IMR-90 (cell line): ENCODE data around the gene CEP63. TPM values are rescaled to one million over a fixed set of nuclear protein-coding genes. Genes with fewer than 3 reads are reported as not detected.

Experiments
- ATAC-seq: fragments of 200-7000 bp; cut with Tn5 transposase; 2 replicates; pipeline ENCODE4 v1.9.1; 2020; ENCODE audit warnings: low read depth, mild to moderate bottlenecking, moderate library complexity
- BruUV-seq: library from RNA; stranded (reverse); fragments of 400-500 nt; replicated peaks from 2 replicates; lab custom pipeline; 2021; lab: Mats Ljungman, UMichigan
- CTCF ChIA-PET: fragments of 300-600 bp; formaldehyde crosslinking; extraction: SDS; loops from one replicate; lab custom pipeline; 2021; ENCODE audit warnings: antibody characterized with exemption; lab: Yijun Ruan, JAX
- POLR2A ChIA-PET: fragments of 300-600 bp; sonication (Branson Sonifier 250); formaldehyde crosslinking; loops from one replicate; lab custom pipeline; 2022; ENCODE audit warnings: antibody characterized with exemption; ENCODE audit not compliant: unreplicated experiment; lab: Charles Lee
- DNase-seq: peaks from one replicate; pipeline ENCODE4 v3.0.0; 2013
- H2AFZ ChIP-seq: replicated peaks from 2 replicates; pipeline ENCODE3; 2013; ENCODE audit warnings: low read length, mild to moderate bottlenecking; ENCODE audit not compliant: poor library complexity
- H2AK5ac ChIP-seq: 2 replicates; pipeline ENCODE4 v1.6.1; 2013; ENCODE audit warnings: low read depth, low read length, inconsistent platforms
- H2AK9ac ChIP-seq: replicated peaks from 2 replicates; pipeline ENCODE3; 2013; ENCODE audit warnings: mild to moderate bottlenecking, low read depth, low read length, moderate library complexity; ENCODE audit not compliant: poor library complexity
- H2BK120ac ChIP-seq: 2 replicates; pipeline ENCODE4 v1.6.1; 2013; ENCODE audit warnings: low read depth, low read length, inconsistent platforms
- H2BK15ac ChIP-seq: 3 replicates; pipeline ENCODE4 v1.6.1; 2013; ENCODE audit warnings: low read depth, low read length, inconsistent platforms
- H2BK20ac ChIP-seq: 2 replicates; pipeline ENCODE4 v1.6.1; 2013; ENCODE audit warnings: low read depth, mild to moderate bottlenecking, inconsistent platforms, low read length, moderate library complexity
- H2BK5ac ChIP-seq: 2 replicates; pipeline ENCODE4 v1.6.1; 2013; ENCODE audit warnings: mild to moderate bottlenecking, low read depth, low read length, inconsistent platforms; ENCODE audit not compliant: poor library complexity, severe bottlenecking
- H3K14ac ChIP-seq: replicated peaks from 2 replicates; pipeline ENCODE4 v1.6.1; 2013; ENCODE audit warnings: low read depth, low read length, inconsistent platforms
- H3K18ac ChIP-seq: 2 replicates; pipeline ENCODE4 v1.6.1; 2013; ENCODE audit warnings: low read depth, low read length, control low read depth
- H3K23ac ChIP-seq: 2 replicates; pipeline ENCODE4 v1.6.1; 2013; ENCODE audit warnings: low read depth, low read length, inconsistent platforms
- H3K27ac ChIP-seq: 2 replicates; pipeline ENCODE4 v1.5.1; 2013; ENCODE audit warnings: mild to moderate bottlenecking, control low read depth, low read length; ENCODE audit not compliant: insufficient read depth
- H3K27me3 ChIP-seq: 2 replicates; pipeline ENCODE4 v1.6.1; 2013; ENCODE audit warnings: low read length; ENCODE audit not compliant: control insufficient read depth, insufficient read depth
- H3K36me3 ChIP-seq: 2 replicates; pipeline ENCODE4 v1.6.1; 2013; ENCODE audit warnings: low read length, mixed read lengths; ENCODE audit not compliant: control insufficient read depth, insufficient read depth
- H3K4ac ChIP-seq: 2 replicates; pipeline ENCODE4 v1.6.1; 2013; ENCODE audit warnings: low read depth, low read length, inconsistent platforms
- H3K4me1 ChIP-seq: 2 replicates; pipeline ENCODE4 v1.6.1; 2013; ENCODE audit warnings: low read length, mixed read lengths; ENCODE audit not compliant: control insufficient read depth, insufficient read depth
- H3K4me2 ChIP-seq: 2 replicates; pipeline ENCODE4 v1.6.1; 2013; ENCODE audit warnings: low read depth, mild to moderate bottlenecking, control low read depth, low read length, moderate library complexity
- H3K4me3 ChIP-seq: 2 replicates; pipeline ENCODE4 v1.5.1; 2013; ENCODE audit warnings: low read depth, mild to moderate bottlenecking, control low read depth, low read length, moderate library complexity; ENCODE audit not compliant: insufficient read depth
- H3K56ac ChIP-seq: 2 replicates; pipeline ENCODE4 v1.6.1; 2013; ENCODE audit warnings: low read length, inconsistent platforms; ENCODE audit not compliant: insufficient read depth; ENCODE audit errors: extremely low read depth
- H3K79me1 ChIP-seq, 2 experiments: 2 replicates each; pipeline ENCODE4 v1.6.1; 2013; ENCODE audit warnings: low read length in 2 of 2, inconsistent platforms in 1 of 2, low read depth in 1 of 2
- H3K9ac ChIP-seq: 2 replicates; pipeline ENCODE4 v1.6.1; 2013; ENCODE audit warnings: low read depth, low read length, control low read depth
- H3K9me1 ChIP-seq: 2 replicates; pipeline ENCODE4 v1.6.1; 2013; ENCODE audit warnings: low read length, inconsistent platforms; ENCODE audit not compliant: insufficient read depth
- H3K9me3 ChIP-seq: 2 replicates; pipeline ENCODE4 v1.6.1; 2013; ENCODE audit warnings: low read length; ENCODE audit not compliant: control insufficient read depth, insufficient read depth
- H4K20me1 ChIP-seq: 2 replicates; pipeline ENCODE4 v1.6.1; 2013; ENCODE audit warnings: low read length, inconsistent platforms; ENCODE audit not compliant: insufficient read depth
- H4K5ac ChIP-seq: 2 replicates; pipeline ENCODE4 v1.6.1; 2013; ENCODE audit warnings: mild to moderate bottlenecking, low read depth, low read length, control low read depth
- H4K8ac ChIP-seq, 2 experiments: 2 replicates each; pipeline ENCODE4 v1.6.1; 2013; ENCODE audit warnings: low read depth in 2 of 2, low read length in 2 of 2, control low read depth in 1 of 2, inconsistent platforms in 1 of 2
- H4K91ac ChIP-seq: 2 replicates; pipeline ENCODE4 v1.6.1; 2013; ENCODE audit warnings: low read depth, low read length, inconsistent platforms; ENCODE audit not compliant: insufficient read depth
- BHLHE40 ChIP-seq: fragments of 150-350 bp; IDR thresholded peaks from 2 replicates; pipeline ENCODE4 v1.6.1; 2016; ENCODE audit warnings: mild to moderate bottlenecking, low read depth, low read length
- FOS ChIP-seq: fragments of 150-350 bp; IDR thresholded peaks from 2 replicates; pipeline ENCODE4 v1.6.1; 2016; ENCODE audit warnings: low read depth, low read length
- POLR2A ChIP-seq: IDR thresholded peaks from 2 replicates; pipeline ENCODE4 v1.6.1; 2012; ENCODE audit warnings: mild to moderate bottlenecking, low read depth, low read length
- RCOR1 ChIP-seq: IDR thresholded peaks from 2 replicates; pipeline ENCODE4 v1.6.1; 2012; ENCODE audit warnings: mild to moderate bottlenecking, low read length, improper control_type of control experiment; ENCODE audit not compliant: insufficient replicate concordance
- WGBS, 2 experiments: methylation state at CpG; one replicate each; pipeline versions ENCODE4 v1.1.5 to v1.1.7; 2013; ENCODE audit warnings: missing lambda C conversion rate in 2 of 2; ENCODE audit not compliant: insufficient read length in 1 of 2; ENCODE audit errors: extremely low coverage in 2 of 2; 5-methylcytosine and 5-hydroxymethylcytosine counted together
- dilution Hi-C: fragments of 300-500 bp; cut with HindIII; formaldehyde crosslinking; loops from one replicate; pipeline ENCODE4 v1.14.3; 2018; ENCODE audit warnings: low sequenced_read_pairs; ENCODE audit not compliant: unreplicated experiment
- in situ Hi-C: fragments of 300-500 bp; cut with MboI; formaldehyde crosslinking; loops from 3 replicates; pipeline ENCODE4 v1.14.3; 2019; ENCODE audit warnings: low sequenced_read_pairs, inconsistent platforms, mixed read lengths
- intact Hi-C: fragments of 100-400 bp; cut with micrococcal nuclease; formaldehyde crosslinking; loops from 2 replicates; pipeline ENCODE4 v1.10.0; 2022
- polyA plus RNA-seq, 3 experiments: library from polyadenylated mRNA; depleted of rRNA; stranded (reverse); fragments of >200 nt; gene quantifications; 2 replicates each; pipeline ENCODE4 v1.2.3, GENCODE V29; 2012; ENCODE audit warnings: low replicate concordance in 1 of 3
- total RNA-seq: library from RNA; depleted of rRNA; stranded (reverse); fragments of >200 nt; gene quantifications from 2 replicates; pipeline ENCODE4 v1.2.3, GENCODE V29; 2012

Gene CEP63
- total and polyA plus RNA-seq, 2 of the 4 experiments (the other 2 are of a cell fraction) = 6.5 to 9.1 TPM

- Histone ChIP-seq H3K9me1 (peaks cover 29% of the 10 kb centered on the region), H2AFZ (peak overlapping the region; percentile 76), H3K56ac (peak overlapping the region; percentile 40), H3K9ac (no peak overlapping the region), H3K4me3 (no peak overlapping the region), H3K36me3 (0 out of 2 replicates have a peak, but pooled peaks cover under 1% of the 10 kb centered on the region), H3K4me2 (peak overlapping the region; percentile 13; the same call in 1 of the 2 replicates), H4K8ac (peak overlapping the region; percentile 10 to 92), H2AK9ac (peak overlapping the region; percentile 95), H3K79me1 (peaks cover 9 to 56% of the 10 kb centered on the region in 2 experiments), H3K27me3 (no peaks in the 10 kb centered on the region), H3K18ac (peak overlapping the region; percentile 55), H4K91ac (peak overlapping the region; percentile 93), H2AK5ac (peak overlapping the region; percentile 96), H3K4ac (peak overlapping the region; percentile 97), H2BK5ac (peak overlapping the region; percentile 93), H2BK20ac (peak overlapping the region; percentile 89), H2BK15ac (peak overlapping the region; percentile 92; the same call in 2 of the 3 replicates), H3K14ac (peak overlapping the region; percentile 88), H2BK120ac (peak overlapping the region; percentile 96), H4K5ac (peak overlapping the region; percentile 37), H4K20me1 (no peaks in the 10 kb centered on the region), H3K4me1 (peaks cover 23% of the 10 kb centered on the region), H3K23ac (peak overlapping the region; percentile 84), H3K9me3 (no peaks in the 10 kb centered on the region), H3K27ac (peak overlapping the region; percentile 60)
- no peak for TF ChIP-seq POLR2A
- TF ChIP-seq BHLHE40 = peak; percentile 68
- TF ChIP-seq RCOR1 = no peak
- peak; percentile 75 for TF ChIP-seq FOS
- WGBS, 2 experiments = no CpG with 5 or more reads among the region's 8 CpGs
- ChIA-PET CTCF (interaction anchor here (0.6 to 4.5 kb wide), 6 partner anchors 18 to 259 kb away, joined by 3 to 38 read pairs (median 4); no protein-coding TSS in a partner anchor), POLR2A (interaction anchor here (0.5 to 1.5 kb wide), 5 partner anchors 13 to 260 kb away, joined by 3 to 9 read pairs (median 5); no protein-coding TSS in a partner anchor)
- ATAC-seq = peak; percentile 44
- in situ Hi-C loops (loop anchor here (5.0 kb wide), 1 partner anchor 114 kb away; no protein-coding TSS in a partner anchor), intact Hi-C loops (no loop called here), dilution Hi-C loops (no loop called here)
- peak; percentile 94 for DNase-seq
- BruUV-seq = no TSS peak
Observed at GRCh38 chr3:134471521-134472193, 14.2 kb upstream of the CEP63 start.
